Hematopoietic multipotent progenitor cell treated with erythropoietin and hydrocortisone succinate and interleukin-3 and kit ligand, for 6 days (in vitro differentiated cells): ENCODE results near the gene GALNT12.

Experiments
- DNase-seq: peaks from one replicate; pipeline ENCODE4 v3.0.0-alpha.2; 2015

GALNT12 gene

GRCh38 chr9:98783518-98784226, 23.8 kb upstream of the GALNT12 start:
- DNase-seq = no peak

DNA sequence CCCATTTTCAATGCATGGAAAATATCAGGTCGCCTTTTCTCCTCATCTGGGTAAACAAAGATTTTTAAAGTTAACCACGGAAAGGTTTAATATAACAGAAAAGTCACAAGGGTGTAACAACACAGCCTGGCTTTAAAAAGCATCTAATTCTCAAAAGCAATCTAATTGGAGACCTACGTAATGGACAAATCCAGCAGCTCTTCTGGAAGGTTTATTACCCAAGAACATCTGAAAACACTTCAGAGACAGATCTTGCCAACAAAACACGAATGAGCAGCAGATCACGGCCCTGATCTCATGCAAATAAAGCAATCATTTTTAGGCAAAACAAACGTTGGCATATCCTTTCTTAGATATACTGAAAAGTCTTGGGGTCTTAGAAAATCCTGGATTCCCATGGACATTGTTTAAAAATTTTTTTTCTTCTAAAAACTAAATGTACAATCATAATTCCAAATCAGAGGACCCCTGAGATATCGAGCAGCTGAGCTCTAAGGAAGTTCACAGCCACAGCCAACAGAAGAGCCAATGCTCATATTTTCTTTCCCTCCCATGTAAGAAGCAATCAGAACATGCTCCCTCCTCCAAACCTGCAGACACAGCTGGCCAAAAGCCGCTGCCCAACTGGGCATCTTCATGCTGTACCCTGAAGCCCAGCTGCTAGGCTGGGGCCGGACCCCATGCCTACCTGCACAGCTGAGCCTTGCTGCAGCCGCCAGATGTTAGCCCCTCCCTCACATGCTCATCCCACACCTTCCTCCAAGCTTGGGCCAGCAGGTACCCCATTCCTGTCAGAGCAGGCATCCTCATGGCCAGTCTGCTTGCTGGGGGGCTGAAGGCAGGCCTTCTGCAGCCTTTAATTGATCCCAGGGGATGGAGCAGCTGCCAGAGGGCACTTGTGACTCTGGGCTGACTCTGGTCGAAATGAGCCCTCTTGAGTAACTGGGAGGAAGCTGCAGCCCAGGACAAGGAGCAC, 22.4 kb upstream of the GALNT12 start:
- DNase-seq = no peak

GRCh38 chr9:98786750-98787510, 20.5 kb upstream of the GALNT12 start:
- no peak for DNase-seq

- no peak for DNase-seq
Measured at GRCh38 chr9:98787766-98788335, 19.6 kb upstream of the GALNT12 start.

- no peak for DNase-seq
Measured at GRCh38 chr9:98789483-98790133, 17.9 kb upstream of the GALNT12 start.

- peak; percentile 53 for DNase-seq
Measured at GRCh38 chr9:98790134-98790841, 17.2 kb upstream of the GALNT12 start.

DNA sequence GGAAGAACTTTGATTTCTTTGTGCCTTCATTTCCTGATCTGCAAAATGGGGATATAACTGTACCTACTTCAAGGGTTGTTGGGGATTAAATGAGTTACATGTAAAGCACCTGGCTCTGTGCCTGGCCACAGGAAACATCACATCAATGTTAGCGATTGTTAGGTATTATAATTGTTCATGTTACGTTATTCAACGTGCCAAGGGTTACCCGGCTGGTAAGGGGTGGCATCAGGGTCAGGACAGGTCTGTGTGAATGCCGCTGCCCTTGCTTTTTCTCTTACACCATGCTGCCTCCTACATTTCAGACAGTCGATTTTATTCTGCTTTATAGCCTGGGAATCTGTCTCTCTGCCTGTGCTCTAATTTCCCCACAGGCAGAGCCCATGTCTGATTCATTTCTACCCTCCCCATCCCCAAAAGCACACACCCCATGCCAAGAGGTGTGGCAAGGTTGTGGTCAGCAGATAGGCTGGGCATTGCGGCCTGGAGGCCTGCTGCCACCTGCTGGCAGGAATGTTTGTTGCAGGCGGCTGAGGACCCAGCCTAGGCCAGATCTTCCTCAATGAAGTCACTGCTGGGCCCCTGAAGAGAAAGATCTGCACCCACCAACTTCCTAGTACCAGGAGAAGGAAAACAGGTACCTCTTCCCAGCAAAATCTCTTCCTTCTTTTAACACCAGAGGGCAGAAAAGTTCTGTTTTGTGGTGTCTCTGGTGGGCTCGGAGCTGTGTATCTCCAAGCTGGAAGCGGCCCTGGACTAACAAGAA, 16.4 kb upstream of the GALNT12 start:
- DNase-seq = peak; percentile 88

DNA sequence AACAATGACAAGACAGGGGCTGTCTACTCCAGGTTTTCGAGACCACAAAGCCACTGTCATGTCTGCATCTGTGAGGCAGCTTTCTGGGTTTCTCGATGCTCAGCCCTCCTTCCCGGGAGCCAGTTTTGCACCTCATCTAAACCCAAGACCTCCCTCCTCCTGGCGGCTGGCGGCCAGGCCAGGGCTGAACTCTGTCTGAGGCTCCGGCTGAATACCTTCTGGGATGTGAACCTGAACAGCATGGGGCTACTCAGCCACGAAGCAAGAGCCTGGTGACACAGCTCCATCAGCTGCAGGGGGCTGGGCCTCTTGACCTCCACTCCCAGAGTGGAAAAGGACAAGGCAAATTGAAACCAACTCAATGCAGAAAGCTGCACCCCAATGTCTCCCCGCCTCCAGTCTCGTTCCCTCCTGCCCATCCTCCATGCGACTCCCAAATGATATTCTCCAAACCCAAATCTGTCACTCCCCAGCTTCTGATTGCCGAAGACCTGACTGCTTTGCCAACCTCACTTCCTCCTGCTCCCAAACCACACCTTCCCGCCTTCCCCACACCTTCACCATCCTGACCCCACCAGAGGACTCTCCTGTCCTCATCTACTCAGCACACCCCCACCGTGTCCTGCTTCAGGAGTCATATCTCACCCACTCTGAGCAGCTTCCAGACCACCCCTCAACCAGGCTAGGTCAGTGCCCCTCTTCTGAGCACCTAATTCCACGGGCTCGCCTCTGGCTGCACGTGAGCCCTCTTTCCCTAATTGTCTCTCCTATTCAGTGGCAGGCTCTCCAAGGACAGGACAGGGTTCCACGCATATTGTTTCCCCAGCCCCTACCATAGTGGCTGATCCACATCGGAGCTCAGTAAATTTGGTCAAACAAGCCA, 15.6 kb upstream of the GALNT12 start:
- no peak for DNase-seq

DNA sequence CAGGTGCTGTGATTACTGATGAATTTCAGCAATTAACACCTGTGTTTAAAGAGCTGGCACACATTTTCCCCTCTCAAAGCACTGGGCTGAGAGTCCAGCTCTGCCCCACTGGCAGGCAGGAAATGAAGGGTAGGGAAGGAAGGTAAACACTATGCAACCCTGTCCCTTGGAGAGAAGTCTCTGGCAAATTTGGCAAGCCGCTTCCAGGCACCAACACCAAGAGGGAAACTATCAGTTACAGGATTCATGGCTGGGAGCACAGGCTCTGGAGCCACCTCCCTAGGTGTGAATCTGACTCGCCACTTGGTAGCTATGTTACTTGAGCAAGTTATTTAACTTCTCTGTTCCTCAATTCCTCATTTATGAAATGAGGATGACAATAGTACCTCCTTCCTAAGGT, 14.4 kb upstream of the GALNT12 start:
- no peak for DNase-seq

GRCh38 chr9:98794802-98795201, 12.7 kb upstream of the GALNT12 start:
- DNase-seq = no peak

- no peak for DNase-seq
Measured at GRCh38 chr9:98795295-98795955, 12.0 kb upstream of the GALNT12 start.

- DNase-seq = no peak
Measured at GRCh38 chr9:98795970-98796363, 11.5 kb upstream of the GALNT12 start.

GRCh38 chr9:98796364-98797101, 10.9 kb upstream of the GALNT12 start, which contains the start of gene ANKS6:
Gene ANKS6, minus strand, starts transcription at chr9:98796555. Its CDS starts 64 bp downstream, at chr9:98796491.
- DNase-seq = peak; percentile 79

- no peak for DNase-seq
Measured at GRCh38 chr9:98797491-98797890, 10.0 kb upstream of the GALNT12 start.

GRCh38 chr9:98798254-98798653, 9.2 kb upstream of the GALNT12 start:
- no peak for DNase-seq

GRCh38 chr9:98801561-98801960, 5.9 kb upstream of the GALNT12 start:
- DNase-seq = no peak

- no peak for DNase-seq
Measured at GRCh38 chr9:98801969-98802371, 5.5 kb upstream of the GALNT12 start.

DNA sequence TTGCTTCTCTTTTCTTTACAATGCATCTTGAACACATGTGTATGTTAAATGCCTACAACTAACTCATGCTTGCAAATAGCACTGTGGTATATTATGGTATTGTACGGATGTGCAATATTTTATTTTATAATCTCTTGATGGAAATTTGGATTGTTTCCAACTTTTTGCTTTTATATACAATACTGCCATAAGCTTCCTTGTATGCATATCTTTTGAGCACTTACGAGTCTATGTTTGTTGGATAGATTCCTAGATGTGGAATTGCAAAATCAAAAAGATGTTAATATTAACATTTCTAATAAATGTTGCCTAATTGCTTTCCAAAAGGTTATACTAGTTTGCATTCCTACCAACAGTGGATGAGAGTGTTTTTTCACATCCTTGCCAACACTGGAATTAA, 3.4 kb upstream of the GALNT12 start:
- no peak for DNase-seq
